AG09309 (cell line): Measurements from ENCODE around the gene TLNRD1.

Experiments used
- DNase-seq: peaks from one replicate; pipeline ENCODE4 v3.0.0-alpha.2; 2010; ENCODE audit warnings: low read depth
- H3K4me3 ChIP-seq: 2 replicates; pipeline ENCODE4 v1.5.1; 2011; ENCODE audit warnings: mild to moderate bottlenecking, low read depth, low read length, moderate library complexity; ENCODE audit not compliant: control insufficient read depth
- CTCF ChIP-seq: IDR thresholded peaks from 2 replicates; pipeline ENCODE4 v1.5.1; 2011; ENCODE audit warnings: mild to moderate bottlenecking, low read depth, low read length, inconsistent platforms; ENCODE audit not compliant: insufficient read depth, control insufficient read depth; ENCODE audit errors: missing control alignments

The TLNRD1 gene

GRCh38 chr15:80991421-80991820, 9.3 kb upstream of the TLNRD1 start:
- H3K4me3 ChIP-seq: no peak overlapping the region
- DNase-seq: no peak
- peak; percentile 18 for TF ChIP-seq CTCF

GRCh38 chr15:80992006-80992405, 8.7 kb upstream of the TLNRD1 start:
- no peak for DNase-seq
- no peak overlapping the region for H3K4me3 ChIP-seq
- no peak for TF ChIP-seq CTCF

- H3K4me3 ChIP-seq: no peak overlapping the region
- DNase-seq: no peak
Observed at GRCh38 chr15:80992441-80992840, 8.3 kb upstream of the TLNRD1 start.

GRCh38 chr15:80996247-80996646, 4.5 kb upstream of the TLNRD1 start:
- peak; percentile 43 for TF ChIP-seq CTCF
- no peak overlapping the region for H3K4me3 ChIP-seq
- DNase-seq: no peak

More at GRCh38 chr15:80992441-80992840, 8.3 kb upstream of the TLNRD1 start:
- no peak for TF ChIP-seq CTCF

GRCh38 chr15:80997692-80998091, 3.0 kb upstream of the TLNRD1 start:
- DNase-seq: no peak
- no peak for TF ChIP-seq CTCF
- H3K4me3 ChIP-seq: no peak overlapping the region

GRCh38 chr15:80998251-80998650, 2.5 kb upstream of the TLNRD1 start:
- H3K4me3 ChIP-seq: no peak overlapping the region
- DNase-seq: no peak
- no peak for TF ChIP-seq CTCF

- no peak overlapping the region for H3K4me3 ChIP-seq
- DNase-seq: no peak
- TF ChIP-seq CTCF: no peak
Observed at GRCh38 chr15:80999623-81000036, 1.1 kb upstream of the TLNRD1 start.
